Measurements from ENCODE around the gene MLLT10.

The MLLT10 gene

GRCh38 chr10:21661935-21662334 lies 127.9 kb downstream of the MLLT10 start:
- no peak overlapping the region for H3K9ac ChIP-seq (ENCODE audit: insufficient read length, low read depth)
- H3K27me3 ChIP-seq (ENCODE audit: insufficient read depth, insufficient read length): no peaks in the 10 kb centered on the region
- no peak overlapping the region for H3K4me3 ChIP-seq (ENCODE audit: insufficient read length, low read depth)
- H3K36me3 ChIP-seq (ENCODE audit: insufficient read depth, insufficient read length, low read length): peaks cover 2% of the 10 kb centered on the region
- H3K9me3 ChIP-seq (ENCODE audit: insufficient read depth, low read length): no peaks in the 10 kb centered on the region
- TF ChIP-seq YY1 (IDR thresholded peaks at IDR 0.05; ENCODE audit: insufficient read depth, insufficient read length) (no peak), SUZ12 (IDR thresholded peaks at IDR 0.05; ENCODE audit: extremely low read depth, insufficient read depth, insufficient read length) (no peak), ZNF274 (IDR thresholded peaks at IDR 0.05; ENCODE audit: low read depth, low read length) (no peak)
- no peak for DNase-seq (ENCODE audit: low read depth, low spot score)
- H3K4me1 ChIP-seq (ENCODE audit: insufficient read depth, insufficient read length): no peaks in the 10 kb centered on the region

- DNase-seq (ENCODE audit: low read depth, low spot score): no peak
- H3K36me3 ChIP-seq (ENCODE audit: insufficient read depth, insufficient read length, low read length): peaks cover 2% of the 10 kb centered on the region
Observed at GRCh38 chr10:21662635-21663034, 128.6 kb downstream of the MLLT10 start.

GRCh38 chr10:21668831-21669230 lies 134.8 kb downstream of the MLLT10 start:
- no peaks in the 10 kb centered on the region for H3K9me3 ChIP-seq (ENCODE audit: insufficient read depth, low read length)

More at GRCh38 chr10:21662635-21663034, 128.6 kb downstream of the MLLT10 start:
- no peak for TF ChIP-seq SUZ12 (IDR thresholded peaks at IDR 0.05; ENCODE audit: extremely low read depth, insufficient read depth, insufficient read length)
- no peak for TF ChIP-seq YY1 (IDR thresholded peaks at IDR 0.05; ENCODE audit: insufficient read depth, insufficient read length)
- TF ChIP-seq ZNF274 (IDR thresholded peaks at IDR 0.05; ENCODE audit: low read depth, low read length): no peak
- Histone ChIP-seq H3K4me3 (ENCODE audit: insufficient read length, low read depth) (no peak overlapping the region), H3K4me1 (ENCODE audit: insufficient read depth, insufficient read length) (no peaks in the 10 kb centered on the region), H3K9ac (ENCODE audit: insufficient read length, low read depth) (no peak overlapping the region), H3K27me3 (ENCODE audit: insufficient read depth, insufficient read length) (no peaks in the 10 kb centered on the region), H3K9me3 (ENCODE audit: insufficient read depth, low read length) (no peaks in the 10 kb centered on the region)

DNA sequence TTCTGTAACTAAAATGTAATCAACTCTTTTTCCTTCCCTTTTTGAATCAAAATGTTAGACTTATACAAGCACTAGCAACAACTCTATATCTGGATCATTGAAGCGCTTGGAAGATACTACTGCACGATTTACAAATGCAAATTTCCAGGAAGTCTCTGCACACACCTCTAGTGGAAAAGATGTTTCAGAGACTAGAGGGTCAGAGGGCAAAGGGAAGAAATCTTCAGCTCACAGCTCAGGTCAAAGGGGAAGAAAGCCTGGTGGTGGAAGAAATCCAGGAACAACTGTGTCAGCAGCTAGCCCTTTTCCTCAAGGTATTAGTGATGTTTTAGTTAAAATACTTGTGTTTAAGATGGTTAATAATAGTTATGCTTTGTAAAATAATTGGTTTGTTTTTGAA lies 136.4 kb downstream of the MLLT10 start:
- Histone ChIP-seq H3K9me3 (ENCODE audit: insufficient read depth, low read length) (no peaks in the 10 kb centered on the region), H3K4me3 (ENCODE audit: insufficient read length, low read depth) (no peak overlapping the region), H3K9ac (ENCODE audit: insufficient read length, low read depth) (no peak overlapping the region), H3K4me1 (ENCODE audit: insufficient read depth, insufficient read length) (no peaks in the 10 kb centered on the region), H3K36me3 (ENCODE audit: insufficient read depth, insufficient read length, low read length) (peaks cover 9% of the 10 kb centered on the region), H3K27me3 (ENCODE audit: insufficient read depth, insufficient read length) (no peaks in the 10 kb centered on the region)
- DNase-seq (ENCODE audit: low read depth, low spot score): no peak
- TF ChIP-seq SUZ12 (IDR thresholded peaks at IDR 0.05; ENCODE audit: extremely low read depth, insufficient read depth, insufficient read length) (no peak), YY1 (IDR thresholded peaks at IDR 0.05; ENCODE audit: insufficient read depth, insufficient read length) (no peak), ZNF274 (IDR thresholded peaks at IDR 0.05; ENCODE audit: low read depth, low read length) (no peak)

More at GRCh38 chr10:21668831-21669230, 134.8 kb downstream of the MLLT10 start:
- TF ChIP-seq SUZ12 (IDR thresholded peaks at IDR 0.05; ENCODE audit: extremely low read depth, insufficient read depth, insufficient read length) (no peak), ZNF274 (IDR thresholded peaks at IDR 0.05; ENCODE audit: low read depth, low read length) (no peak), YY1 (IDR thresholded peaks at IDR 0.05; ENCODE audit: insufficient read depth, insufficient read length) (no peak)
- Histone ChIP-seq H3K27me3 (ENCODE audit: insufficient read depth, insufficient read length) (no peaks in the 10 kb centered on the region), H3K36me3 (ENCODE audit: insufficient read depth, insufficient read length, low read length) (peaks cover 9% of the 10 kb centered on the region), H3K4me1 (ENCODE audit: insufficient read depth, insufficient read length) (no peaks in the 10 kb centered on the region), H3K4me3 (ENCODE audit: insufficient read length, low read depth) (no peak overlapping the region), H3K9ac (ENCODE audit: insufficient read length, low read depth) (no peak overlapping the region)
- no peak for DNase-seq (ENCODE audit: low read depth, low spot score)

DNA sequence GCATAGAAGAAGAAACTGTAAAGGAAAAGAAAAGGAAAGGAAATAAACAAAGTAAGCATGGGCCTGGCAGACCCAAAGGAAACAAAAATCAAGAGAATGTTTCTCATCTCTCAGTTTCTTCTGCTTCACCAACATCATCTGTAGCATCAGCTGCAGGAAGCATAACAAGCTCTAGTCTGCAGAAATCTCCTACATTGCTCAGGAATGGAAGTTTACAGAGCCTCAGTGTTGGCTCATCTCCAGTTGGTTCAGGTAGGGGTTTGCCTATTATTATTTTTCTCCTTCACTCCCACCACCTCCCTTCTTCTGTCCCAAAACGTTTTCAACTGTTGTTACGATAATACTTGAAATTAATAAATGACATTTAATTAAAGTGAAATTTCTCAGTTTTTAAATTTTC lies 139.6 kb downstream of the MLLT10 start:
- TF ChIP-seq ZNF274 (IDR thresholded peaks at IDR 0.05; ENCODE audit: low read depth, low read length) (no peak), YY1 (IDR thresholded peaks at IDR 0.05; ENCODE audit: insufficient read depth, insufficient read length) (no peak), SUZ12 (IDR thresholded peaks at IDR 0.05; ENCODE audit: extremely low read depth, insufficient read depth, insufficient read length) (no peak)
- no peak overlapping the region for H3K4me3 ChIP-seq (ENCODE audit: insufficient read length, low read depth)
- H3K4me1 ChIP-seq (ENCODE audit: insufficient read depth, insufficient read length): no peaks in the 10 kb centered on the region
- no peaks in the 10 kb centered on the region for H3K27me3 ChIP-seq (ENCODE audit: insufficient read depth, insufficient read length)
- H3K36me3 ChIP-seq (ENCODE audit: insufficient read depth, insufficient read length, low read length): peaks cover 7% of the 10 kb centered on the region
- H3K9ac ChIP-seq (ENCODE audit: insufficient read length, low read depth): no peak overlapping the region
- DNase-seq (ENCODE audit: low read depth, low spot score): no peak
- no peaks in the 10 kb centered on the region for H3K9me3 ChIP-seq (ENCODE audit: insufficient read depth, low read length)

- no peak for TF ChIP-seq SUZ12 (IDR thresholded peaks at IDR 0.05; ENCODE audit: extremely low read depth, insufficient read depth, insufficient read length)
- no peak for TF ChIP-seq YY1 (IDR thresholded peaks at IDR 0.05; ENCODE audit: insufficient read depth, insufficient read length)
- TF ChIP-seq ZNF274 (IDR thresholded peaks at IDR 0.05; ENCODE audit: low read depth, low read length): no peak
- no peaks in the 10 kb centered on the region for H3K9me3 ChIP-seq (ENCODE audit: insufficient read depth, low read length)
- DNase-seq (ENCODE audit: low read depth, low spot score): peak; percentile 5
- peaks cover 7% of the 10 kb centered on the region for H3K36me3 ChIP-seq (ENCODE audit: insufficient read depth, insufficient read length, low read length)
- H3K4me3 ChIP-seq (ENCODE audit: insufficient read length, low read depth): no peak overlapping the region
- H3K27me3 ChIP-seq (ENCODE audit: insufficient read depth, insufficient read length): no peaks in the 10 kb centered on the region
- no peak overlapping the region for H3K9ac ChIP-seq (ENCODE audit: insufficient read length, low read depth)
- H3K4me1 ChIP-seq (ENCODE audit: insufficient read depth, insufficient read length): no peaks in the 10 kb centered on the region
Observed at GRCh38 chr10:21675157-21675796, 141.2 kb downstream of the MLLT10 start.

DNA sequence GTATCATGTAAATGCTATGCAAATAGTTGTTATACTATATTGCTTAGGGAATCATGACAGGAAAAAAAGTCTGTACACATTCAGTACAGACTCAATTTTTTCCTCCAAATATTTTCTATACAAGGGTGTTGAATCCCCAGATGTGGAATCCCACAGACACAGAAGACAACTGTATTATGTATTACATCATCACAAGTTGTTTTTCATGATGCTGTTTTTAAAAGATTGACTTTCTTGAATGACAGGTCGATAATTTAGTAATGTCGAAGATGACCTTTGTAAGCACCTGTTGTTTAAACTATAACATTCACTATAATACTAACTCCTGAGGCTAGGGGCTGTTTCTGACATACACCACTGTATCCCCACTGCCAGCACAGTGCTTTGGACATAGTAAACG lies 143.5 kb downstream of the MLLT10 start:
- DNase-seq (ENCODE audit: low read depth, low spot score): no peak

More for the DNA sequence above, 143.5 kb downstream of the MLLT10 start:
- no peaks in the 10 kb centered on the region for H3K27me3 ChIP-seq (ENCODE audit: insufficient read depth, insufficient read length)
- H3K9ac ChIP-seq (ENCODE audit: insufficient read length, low read depth): no peak overlapping the region
- H3K9me3 ChIP-seq (ENCODE audit: insufficient read depth, low read length): no peaks in the 10 kb centered on the region
- no peak overlapping the region for H3K4me3 ChIP-seq (ENCODE audit: insufficient read length, low read depth)
- no peak for TF ChIP-seq ZNF274 (IDR thresholded peaks at IDR 0.05; ENCODE audit: low read depth, low read length)
- TF ChIP-seq YY1 (IDR thresholded peaks at IDR 0.05; ENCODE audit: insufficient read depth, insufficient read length): no peak
- no peak for TF ChIP-seq SUZ12 (IDR thresholded peaks at IDR 0.05; ENCODE audit: extremely low read depth, insufficient read depth, insufficient read length)
- no peaks in the 10 kb centered on the region for H3K4me1 ChIP-seq (ENCODE audit: insufficient read depth, insufficient read length)
- H3K36me3 ChIP-seq (ENCODE audit: insufficient read depth, insufficient read length, low read length): peaks cover 7% of the 10 kb centered on the region

Measured in NT2/D1 (cell line).